D341Med (cell line): ENCODE measurements around the gene KCNJ6.
"Not testable (repeated sequence)": the region's sequence is repeated elsewhere in the genome, so short reads cannot be mapped to it uniquely, and the experiment has no call there.

Experiments
- DNase-seq: peaks from one replicate; pipeline ENCODE4 v3.0.0; 2012; ENCODE audit warnings: low spot score

Gene KCNJ6

DNA sequence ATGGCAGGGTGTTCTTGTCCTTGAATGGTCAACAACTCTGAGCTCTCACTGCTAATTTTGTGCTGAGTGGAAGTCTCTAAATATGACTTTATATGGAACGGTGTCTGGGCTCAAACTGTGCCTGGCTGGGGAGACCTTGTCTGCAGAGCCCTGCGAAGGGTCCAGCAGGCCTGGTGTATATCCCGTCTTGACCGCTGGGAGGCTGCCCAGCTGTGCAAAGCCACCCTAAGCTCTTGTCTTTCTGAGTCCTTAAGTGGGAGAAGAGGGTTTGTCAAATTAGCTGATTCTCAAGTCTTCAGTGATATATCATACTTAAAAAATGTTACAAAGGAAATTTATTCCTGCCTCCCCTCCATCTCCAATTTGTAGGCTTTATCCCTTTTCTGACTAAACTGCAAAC lies 198.7 kb downstream of the KCNJ6 start:
- DNase-seq = no peak

DNA sequence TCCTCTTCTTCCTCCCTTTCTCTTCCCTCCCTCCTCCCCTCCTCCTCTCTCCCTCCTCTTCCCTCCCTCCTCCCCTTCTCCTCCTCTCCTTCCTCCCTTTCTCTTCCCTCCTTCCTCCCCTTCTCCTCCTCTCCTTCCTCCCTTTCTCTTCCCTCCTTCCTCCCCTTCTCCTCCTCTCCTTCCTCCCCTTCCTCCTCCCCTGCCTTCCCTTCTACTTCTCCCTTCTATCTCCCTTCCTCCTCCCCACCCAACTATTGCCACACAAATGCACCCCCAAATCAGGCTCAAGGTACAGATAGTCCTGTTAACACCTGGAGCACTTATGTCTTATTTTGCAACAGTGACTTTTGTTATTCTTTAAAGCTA lies 203.7 kb downstream of the KCNJ6 start:
- not testable (repeated sequence) for DNase-seq

DNA sequence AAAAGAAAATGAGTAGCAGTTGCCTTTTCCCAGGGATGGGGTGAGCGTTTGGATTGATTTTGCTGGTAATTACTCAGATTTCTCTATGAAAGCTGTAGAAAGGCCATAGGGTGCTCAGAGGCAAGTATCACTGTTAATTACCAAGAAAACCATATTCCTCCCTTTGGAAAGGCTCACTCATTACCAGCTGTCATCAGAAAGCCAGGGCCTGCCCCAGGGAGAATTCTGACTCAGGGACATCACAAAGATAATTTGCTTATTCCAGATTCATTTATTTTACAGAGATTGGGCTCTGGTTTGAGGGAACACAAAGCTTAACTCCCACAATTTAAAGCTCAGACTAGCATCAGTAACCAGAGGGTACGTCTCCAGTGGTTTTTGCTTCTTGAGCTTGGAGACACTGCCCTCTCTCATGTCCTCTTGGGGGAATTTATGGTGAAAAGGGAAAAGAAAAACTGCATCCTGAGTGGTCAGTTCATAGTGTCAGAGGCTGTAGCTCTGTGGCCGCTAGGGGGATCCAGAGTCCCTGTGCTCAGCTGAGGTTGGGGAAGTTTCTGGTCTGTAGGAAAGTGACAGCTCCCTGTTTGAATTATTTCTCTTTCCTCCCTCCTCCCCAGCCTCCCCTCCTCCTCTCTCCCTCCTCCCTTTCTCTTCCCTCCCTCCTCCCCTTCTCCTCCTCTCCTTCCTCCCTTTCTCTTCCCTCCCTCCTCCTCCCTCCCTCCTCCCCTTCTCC lies 204.3 kb downstream of the KCNJ6 start:
- peak; percentile 73 for DNase-seq

DNA sequence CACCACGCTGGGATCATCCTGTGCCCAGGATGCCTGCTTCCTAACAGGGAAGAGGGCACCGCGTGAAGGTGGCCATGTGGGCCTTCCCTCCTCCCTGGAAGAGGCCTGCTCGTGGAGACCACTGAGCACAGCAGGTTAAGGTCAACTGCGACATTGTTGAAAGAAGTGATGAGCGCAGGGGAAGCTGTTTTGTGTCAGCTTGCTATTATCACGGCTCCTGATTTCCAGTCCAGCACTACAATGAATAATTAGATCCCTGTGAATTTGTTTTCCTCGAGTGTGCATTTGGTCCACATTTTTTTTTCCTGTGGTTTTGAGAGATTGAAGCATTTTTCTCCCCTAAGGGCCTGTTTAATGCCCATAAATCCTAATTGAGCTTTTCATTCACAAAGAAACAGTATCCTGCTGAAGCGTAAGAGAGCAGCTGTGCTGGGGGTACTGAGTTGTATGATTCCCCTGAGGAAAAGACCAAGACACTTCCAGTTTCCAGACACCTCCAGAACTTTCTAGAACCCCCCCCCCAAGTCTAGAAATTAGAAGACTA lies 204.9 kb downstream of the KCNJ6 start:
- DNase-seq = no peak

DNA sequence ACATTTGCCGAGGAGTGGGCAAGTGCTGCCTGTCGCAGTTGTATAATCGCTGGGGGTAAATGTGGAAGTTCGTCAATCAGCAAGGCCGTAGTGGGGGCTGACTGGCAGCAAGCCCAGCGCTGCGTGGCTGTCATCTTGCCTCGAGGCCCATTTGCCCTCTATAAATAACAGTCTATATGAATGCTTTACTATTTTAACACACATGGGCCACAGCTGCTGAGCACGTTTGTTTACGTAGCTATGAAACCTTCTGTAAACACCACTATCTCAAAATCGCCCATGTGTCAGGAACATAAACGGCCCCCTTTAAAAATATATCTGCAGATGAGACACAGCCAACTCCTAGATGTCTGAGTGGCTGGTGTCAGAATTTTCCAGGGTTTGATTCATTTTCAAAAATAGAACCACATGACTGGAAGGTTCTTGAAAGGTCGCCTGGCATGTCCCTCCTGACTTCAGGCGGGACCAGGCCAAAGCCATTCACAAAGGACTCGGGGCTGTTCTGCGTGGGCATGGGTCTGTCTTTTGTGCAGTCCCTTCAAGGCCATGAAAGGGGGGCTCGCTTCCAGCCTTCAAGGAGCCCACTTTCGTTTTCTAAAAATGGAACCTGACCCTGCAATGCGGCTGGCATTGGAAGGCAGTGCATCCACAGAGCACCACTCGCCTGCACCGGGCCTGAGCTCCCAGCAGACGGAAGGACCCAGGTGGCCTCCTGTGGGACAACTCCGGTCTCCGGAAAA lies 205.5 kb downstream of the KCNJ6 start:
- no peak for DNase-seq

DNA sequence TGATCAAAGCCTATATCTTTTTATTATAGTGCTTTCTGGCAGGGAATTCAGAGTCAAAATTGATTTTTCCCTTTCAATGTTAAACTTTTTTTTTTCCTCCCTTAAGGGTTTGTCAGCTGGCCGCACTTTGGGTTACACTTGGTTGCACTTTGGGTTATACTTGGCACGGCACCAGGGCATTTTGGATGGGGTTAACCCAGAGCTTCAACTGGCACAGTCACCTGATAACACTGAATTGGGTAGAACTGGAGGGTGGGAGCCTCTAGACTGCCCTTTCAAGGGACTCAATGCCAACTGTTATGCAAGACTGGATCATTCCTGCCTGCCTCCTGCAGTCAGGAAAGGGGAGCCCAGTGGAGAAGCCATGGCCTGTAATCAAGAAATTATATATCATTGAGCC lies 211.5 kb downstream of the KCNJ6 start:
- no peak for DNase-seq

DNA sequence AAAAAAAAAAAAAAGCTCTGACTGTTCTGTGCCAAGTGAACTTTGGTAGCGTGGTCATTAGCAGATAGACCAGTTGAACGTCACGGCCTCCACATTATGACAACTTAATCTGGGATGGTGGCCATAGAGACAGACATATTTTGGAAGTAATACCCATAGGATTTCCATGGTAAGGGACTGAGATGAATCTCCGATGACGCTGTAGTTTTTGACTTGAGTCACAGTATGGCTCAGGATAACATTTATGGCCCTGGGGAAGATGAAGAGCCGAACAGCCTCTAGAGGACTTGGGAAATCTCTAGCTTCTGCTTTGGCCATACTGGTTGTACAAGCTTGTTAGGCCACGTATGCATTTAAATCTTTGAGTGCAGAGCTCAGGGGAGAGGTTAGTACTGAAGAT lies 214.0 kb downstream of the KCNJ6 start:
- DNase-seq = no peak

DNA sequence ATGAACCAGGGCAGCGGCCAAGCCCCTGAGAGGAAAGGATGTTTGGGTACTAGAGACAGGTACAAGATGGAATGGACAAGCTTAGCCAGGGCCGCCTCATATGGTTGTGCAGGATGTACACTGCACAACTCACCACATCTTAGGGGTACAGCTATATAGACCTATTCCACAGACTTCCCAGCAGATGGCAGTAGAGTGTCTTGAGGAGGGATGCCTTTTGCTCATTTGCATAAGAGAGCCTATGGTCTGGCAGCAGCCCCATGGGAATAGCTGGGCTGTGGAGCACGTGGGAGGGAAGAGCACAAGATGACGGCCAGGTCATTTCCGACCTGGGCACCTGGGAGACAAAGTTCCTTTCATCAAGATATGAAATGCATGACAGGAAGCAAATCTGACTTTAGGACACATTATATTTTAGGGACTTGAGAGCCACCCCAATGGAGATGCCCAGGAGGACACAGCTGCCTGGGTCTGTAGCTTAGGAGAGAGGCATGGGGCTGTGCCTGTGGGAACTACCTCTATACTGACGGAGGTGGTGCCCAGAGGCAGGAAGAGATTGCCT lies 215.5 kb downstream of the KCNJ6 start:
- DNase-seq = peak; percentile 66

DNA sequence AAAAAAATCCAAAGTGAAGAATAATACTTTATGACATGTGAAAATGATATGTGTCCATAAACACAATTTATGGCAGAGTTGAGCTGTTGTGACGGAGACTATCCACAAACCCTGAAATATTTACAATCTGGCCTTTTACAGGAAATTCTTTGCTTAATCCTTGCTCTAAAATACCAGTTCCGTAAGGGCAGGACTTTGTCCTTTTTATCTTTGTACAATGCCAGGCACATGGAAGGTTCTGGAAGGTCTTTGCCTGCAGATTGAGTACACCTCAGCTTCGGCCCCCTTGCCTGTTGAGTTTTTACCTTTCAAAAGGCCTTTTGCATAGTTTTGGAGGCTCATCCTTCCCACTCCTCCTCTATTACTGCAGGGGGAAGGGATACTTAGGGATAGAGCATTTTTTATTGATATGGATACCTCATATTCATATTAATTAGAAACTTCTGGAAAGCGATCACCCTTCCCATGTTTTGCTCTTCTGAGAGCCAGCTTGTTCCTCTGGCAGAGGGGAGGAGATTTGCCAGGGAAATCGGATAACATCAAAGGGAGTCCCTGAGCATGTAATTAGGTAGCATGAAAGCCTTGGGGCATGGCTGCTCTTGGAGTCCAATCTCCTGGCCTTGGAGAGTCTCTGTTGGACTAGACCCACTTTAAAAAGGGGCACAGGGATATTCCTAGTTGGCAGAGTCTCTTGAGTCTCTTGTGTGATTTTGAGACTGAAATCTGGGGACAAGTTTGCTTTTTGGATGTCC lies 217.1 kb downstream of the KCNJ6 start:
- no peak for DNase-seq

DNA sequence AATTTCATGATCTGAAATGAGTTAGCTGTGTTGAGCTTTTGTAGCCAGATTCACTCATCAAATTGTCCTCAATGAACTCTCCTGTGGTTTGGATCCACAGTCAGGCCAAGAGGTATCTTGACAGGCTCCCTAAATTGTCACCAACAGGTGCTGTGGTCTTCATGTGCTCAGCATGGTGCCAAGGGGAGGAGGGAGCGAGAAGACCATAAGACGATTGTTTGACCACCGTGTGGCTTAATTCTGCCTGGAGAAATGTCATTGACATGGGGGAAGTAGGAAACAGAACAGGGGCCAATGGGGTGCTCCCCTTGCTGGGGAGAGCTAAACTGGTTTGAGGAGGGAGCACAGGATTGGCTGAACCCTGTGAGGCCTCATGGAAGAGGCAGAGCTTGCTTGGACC lies 219.3 kb downstream of the KCNJ6 start:
- no peak for DNase-seq

DNA sequence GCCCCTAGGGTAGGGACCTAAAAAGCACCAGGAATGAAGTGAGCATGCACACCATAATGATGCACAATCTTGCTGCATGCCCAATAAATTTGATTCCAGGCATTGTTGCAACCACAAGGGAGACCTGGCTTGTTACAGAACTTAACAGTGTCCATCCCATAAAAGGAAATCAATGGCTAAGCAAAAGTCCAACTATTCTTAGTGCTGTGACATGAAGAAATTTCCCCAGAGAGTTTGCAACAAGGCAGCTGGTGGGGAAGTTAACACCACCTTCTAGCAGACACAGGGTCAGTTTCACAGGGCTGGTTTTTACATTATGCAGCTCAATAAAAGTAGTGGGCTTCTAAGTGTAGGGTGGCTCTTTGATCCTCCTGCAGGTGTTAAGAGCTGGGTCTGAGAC lies 221.1 kb downstream of the KCNJ6 start:
- no peak for DNase-seq

DNA sequence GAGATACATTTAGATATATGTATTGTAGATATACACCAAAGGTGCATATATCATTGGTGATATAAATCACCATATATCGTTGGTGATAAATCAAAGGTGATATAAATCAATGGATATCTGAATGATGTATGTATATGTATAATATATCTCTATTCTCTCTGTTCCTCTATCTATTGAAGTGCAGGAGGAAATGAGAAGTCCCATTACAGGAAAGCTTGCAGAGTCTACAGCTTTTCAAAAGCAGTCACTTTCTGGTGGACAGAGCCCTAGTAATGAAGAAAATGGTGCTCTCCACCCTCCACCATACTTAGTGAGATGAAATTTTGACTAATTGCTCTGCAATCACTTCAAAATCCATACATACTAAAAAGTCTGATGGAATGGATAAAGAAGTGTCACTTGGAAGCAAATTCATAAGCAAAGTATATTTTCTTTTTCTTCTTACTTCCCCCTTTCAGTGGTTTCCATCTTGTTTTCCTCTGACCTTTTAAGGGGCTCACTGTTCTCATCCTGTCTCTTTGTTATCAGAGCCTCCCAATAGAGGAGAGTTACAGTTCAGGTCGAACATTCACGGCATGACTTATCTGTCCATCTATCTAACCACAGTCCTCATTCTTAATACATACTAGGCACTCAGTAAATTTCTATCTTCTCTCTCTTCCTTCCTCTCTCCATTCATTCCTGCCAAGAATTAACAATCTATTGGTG lies 227.2 kb downstream of the KCNJ6 start:
- no peak for DNase-seq

DNA sequence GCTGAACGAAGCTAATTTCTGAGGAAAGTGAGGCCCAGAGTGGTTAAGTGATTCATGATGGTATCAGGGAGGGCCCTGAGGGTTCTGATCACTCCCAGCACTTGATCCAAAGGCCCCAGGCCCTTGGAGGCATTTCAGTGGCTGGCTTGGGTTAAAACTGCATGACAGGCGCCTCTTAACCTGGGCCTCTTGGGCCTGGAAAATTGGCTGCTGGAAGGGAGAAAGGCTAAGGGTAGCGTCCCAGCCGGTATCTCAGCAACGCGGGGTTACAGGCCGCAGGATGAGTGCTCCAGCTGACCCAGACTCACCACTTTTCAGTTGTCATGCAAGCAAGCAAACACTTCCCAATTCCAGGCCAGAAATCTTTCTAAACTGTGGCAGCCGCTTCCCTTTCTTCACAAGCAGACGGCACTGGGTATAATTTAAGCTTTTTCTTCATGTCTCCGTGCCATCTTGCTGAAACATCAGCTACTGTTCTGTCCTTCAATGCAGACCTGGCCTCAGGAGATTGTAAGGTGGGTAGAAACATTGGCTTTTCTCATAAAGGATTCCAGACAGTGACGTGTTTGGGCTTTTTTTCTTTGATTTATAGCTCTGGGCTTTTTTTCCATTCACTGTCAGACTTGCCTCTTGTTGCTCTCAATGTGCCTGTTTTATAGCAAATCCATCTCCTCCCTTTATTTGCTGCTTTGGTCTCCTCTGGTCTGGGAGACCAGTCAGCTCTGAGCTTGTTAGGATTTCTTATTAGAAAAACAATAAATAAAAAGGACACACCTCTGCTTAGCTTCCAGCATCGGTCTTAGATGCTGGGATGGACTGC lies 229.1 kb downstream of the KCNJ6 start:
- no peak for DNase-seq

DNA sequence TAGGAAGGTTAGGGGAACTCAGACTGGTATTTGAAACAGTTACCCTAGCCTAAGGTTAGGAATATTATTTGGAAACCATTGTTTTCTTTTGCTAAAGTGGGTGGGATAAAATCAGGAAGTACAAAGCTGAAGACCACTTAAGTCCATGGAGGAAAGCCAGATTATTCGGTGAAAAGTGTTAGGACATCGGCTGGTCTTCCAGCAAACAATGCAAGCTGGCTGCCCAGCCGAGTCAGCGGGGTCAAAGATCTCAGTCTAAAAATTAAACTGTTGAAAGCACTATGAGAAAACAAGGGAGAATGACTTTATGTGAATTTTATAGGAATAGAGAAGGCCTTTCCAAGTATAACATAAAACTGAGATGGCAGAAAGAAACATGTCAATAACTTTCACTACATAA lies 231.7 kb downstream of the KCNJ6 start:
- DNase-seq = no peak

DNA sequence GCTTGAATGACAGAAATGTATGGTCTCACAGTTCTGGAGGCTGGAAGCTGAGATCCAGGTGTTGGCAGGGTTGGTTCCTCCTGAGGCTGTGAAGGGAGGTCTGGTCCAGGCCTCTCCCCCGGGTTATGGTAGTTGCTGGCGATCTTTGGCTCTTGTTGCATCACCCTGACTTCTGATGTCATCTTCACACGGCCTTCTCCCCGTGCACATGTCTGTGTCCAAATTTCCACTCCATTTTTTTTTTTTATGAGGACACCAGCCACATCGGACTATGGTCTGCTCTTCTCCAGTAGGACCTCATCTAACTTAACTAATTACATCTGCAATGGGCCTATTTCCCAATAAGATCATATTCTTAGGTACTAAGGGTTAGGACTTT lies 232.2 kb downstream of the KCNJ6 start:
- DNase-seq = no peak

DNA sequence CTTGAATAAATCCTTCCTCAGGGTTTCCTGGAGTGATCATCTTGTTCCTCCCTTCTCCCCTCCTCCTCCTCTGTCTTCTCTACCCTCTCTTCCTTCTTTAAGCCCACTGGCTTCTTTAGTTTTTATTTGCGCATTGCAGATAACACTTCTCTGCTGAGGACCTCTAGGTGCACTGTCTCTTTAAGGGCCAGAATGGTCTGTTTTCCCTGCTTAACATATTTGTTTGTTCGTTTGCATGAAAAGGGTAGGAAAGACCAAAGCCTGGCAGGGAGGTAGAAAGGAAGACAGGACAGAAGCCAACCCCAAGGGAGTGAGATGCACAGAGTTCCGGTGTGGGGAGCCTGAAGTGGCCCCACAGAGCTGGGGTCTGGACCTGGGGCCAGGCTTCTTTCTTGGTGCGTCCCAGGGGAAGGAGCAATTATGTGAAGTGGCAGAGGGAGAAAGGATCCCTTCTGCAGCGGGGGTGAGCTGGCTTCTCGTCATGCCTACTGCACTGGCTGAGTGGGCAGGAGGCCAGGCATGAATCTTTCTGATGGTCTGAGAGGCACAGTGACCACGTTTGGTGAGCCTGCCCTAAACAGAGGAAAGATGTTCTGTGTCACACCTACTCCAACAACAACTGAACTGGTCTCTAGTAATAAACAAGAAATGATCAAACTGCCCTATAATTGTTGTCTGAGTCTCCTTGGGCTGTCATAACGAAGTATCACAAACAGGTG lies 232.7 kb downstream of the KCNJ6 start:
- no peak for DNase-seq

DNA sequence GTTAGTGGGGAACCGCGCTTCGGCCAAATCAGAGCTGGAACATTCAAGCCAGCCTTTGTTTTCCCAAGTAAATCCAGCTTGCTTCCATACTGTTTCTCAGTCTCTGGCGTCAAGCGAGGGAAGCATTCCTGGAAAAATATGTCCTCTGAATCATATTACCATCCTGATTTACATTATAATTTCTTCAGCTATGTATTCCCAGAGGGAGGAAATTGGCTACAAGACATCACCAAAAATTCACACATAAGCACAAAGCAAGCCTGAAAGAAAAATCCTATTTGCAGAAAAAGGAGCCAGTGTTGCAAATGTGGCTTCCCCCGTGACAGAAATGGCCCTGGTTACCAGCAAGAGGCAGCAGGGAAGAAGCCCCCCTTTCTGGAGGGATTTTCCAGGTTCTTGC lies 233.3 kb downstream of the KCNJ6 start:
- DNase-seq = no peak

DNA sequence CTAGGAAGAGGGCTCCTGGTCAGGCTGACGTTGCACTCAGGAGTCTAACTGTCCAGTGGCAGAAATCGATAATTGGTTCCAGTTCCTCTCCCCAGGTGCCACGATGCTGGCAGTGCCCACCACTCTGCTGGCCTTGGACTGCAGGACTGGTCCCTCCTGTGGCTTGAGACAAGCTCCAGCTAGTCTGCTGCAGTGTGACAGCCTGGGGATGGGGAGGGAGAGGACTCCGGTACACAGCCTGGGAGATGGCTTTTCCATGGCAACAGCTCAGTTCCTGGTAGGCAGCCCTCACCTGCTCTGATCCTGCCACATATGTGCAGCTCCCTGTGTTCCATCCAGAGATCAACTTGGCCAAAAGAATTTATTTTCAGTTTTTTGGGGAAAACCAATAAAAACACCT lies 239.3 kb downstream of the KCNJ6 start:
- no peak for DNase-seq

DNA sequence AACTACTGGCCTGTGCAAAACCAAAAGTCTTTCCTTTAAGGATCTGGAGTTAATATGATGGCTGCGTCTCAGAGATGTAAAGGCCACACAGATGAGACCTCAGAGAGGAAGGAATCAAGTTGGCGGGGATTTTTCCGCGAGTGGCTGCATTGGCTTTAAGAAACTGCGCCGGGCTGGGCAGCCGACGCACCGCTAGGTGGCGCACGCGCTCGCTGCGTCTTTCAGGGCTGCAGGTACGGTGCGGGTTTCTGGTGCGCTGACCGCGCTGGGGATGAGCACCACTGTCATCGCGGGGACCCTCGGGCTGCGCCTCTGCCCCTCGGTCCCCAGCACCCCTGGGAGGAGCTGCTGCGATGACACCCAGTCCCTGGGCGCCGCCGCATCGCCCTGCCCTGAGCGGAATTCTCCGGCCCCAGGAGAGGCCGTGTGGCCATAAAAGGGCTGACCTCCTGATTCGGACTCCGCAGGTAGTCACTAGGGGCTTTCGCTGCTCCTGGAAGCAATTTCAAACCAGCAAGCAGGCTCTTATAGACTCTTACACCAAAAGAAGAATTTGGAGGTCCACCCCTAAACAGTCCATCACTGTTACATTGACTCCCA lies 241.0 kb downstream of the KCNJ6 start:
- DNase-seq = peak; percentile 89
